GM19328 (cell line): ENCODE results near the gene ABCA7.
"Not testable (repeated sequence)": the region's sequence is repeated elsewhere in the genome, so short reads cannot be mapped to it uniquely, and the experiment has no call there.

ENCODE experiments used
- ATAC-seq: cut with Tn5 transposase; IDR thresholded peaks from one replicate; pipeline ENCODE4 v1.9.1; 2021; ENCODE audit warnings: mild to moderate bottlenecking, moderate library complexity; ENCODE audit not compliant: unreplicated experiment

Gene ABCA7

GRCh38 chr19:1017115-1017905, 22.6 kb upstream of the ABCA7 start:
- no peak for ATAC-seq

- ATAC-seq, result no peak
Observed at GRCh38 chr19:1017906-1018305, 22.0 kb upstream of the ABCA7 start.

GRCh38 chr19:1018393-1018792, 21.5 kb upstream of the ABCA7 start:
- ATAC-seq, result no peak

GRCh38 chr19:1018932-1019615, 20.8 kb upstream of the ABCA7 start:
- no peak for ATAC-seq

- no peak for ATAC-seq
Observed at GRCh38 chr19:1019616-1019961, 20.3 kb upstream of the ABCA7 start.

- ATAC-seq, result no peak
Observed at GRCh38 chr19:1019980-1020867, 19.7 kb upstream of the ABCA7 start.

GRCh38 chr19:1020868-1021425, 19.0 kb upstream of the ABCA7 start, which contains the start of gene TMEM259:
TSS of gene TMEM259 (minus strand) at chr19:1021123. CDS start at chr19:1020996, 127 bp downstream.
- ATAC-seq, result peak; percentile 73

- not testable (repeated sequence) for ATAC-seq
Observed at GRCh38 chr19:1023883-1024188, 16.1 kb upstream of the ABCA7 start.

- not testable (repeated sequence) for ATAC-seq
Observed at GRCh38 chr19:1025080-1025479, 14.8 kb upstream of the ABCA7 start.

- ATAC-seq, result no peak
Observed at GRCh38 chr19:1025960-1026782, 13.7 kb upstream of the ABCA7 start, which contains the start of gene CNN2. TSS of gene CNN2 (plus strand) at chr19:1026608. CDS start at chr19:1026662, 54 bp downstream.

GRCh38 chr19:1026783-1027649, 12.9 kb upstream of the ABCA7 start:
- ATAC-seq, result no peak

GRCh38 chr19:1027650-1028061, 12.3 kb upstream of the ABCA7 start:
- ATAC-seq, result no peak

GRCh38 chr19:1028062-1028926, 11.6 kb upstream of the ABCA7 start:
- ATAC-seq, result no peak

GRCh38 chr19:1032264-1032867, 7.5 kb upstream of the ABCA7 start:
- ATAC-seq, result no peak

- ATAC-seq, result no peak
Observed at GRCh38 chr19:1035998-1036621, 3.8 kb upstream of the ABCA7 start.

- no peak for ATAC-seq
Observed at GRCh38 chr19:1037621-1038064, 2.3 kb upstream of the ABCA7 start.

GRCh38 chr19:1038978-1039645, 795 bp upstream of the ABCA7 start:
- ATAC-seq, result no peak
